GM10266 (cell line): ENCODE measurements around the gene ARMC7.

Experiments used
- DNase-seq: peaks from one replicate; pipeline ENCODE4 v3.0.0; 2012; ENCODE audit errors: extremely low spot score
- TF ChIP-seq, protein P1 (sequence below): IDR thresholded peaks from 2 replicates; pipeline ENCODE4 v1.5.1; 2012; ENCODE audit warnings: mild to moderate bottlenecking, low read depth; ENCODE audit not compliant: control insufficient read depth, insufficient read depth; ENCODE audit errors: missing control alignments

Gene ARMC7

DNA sequence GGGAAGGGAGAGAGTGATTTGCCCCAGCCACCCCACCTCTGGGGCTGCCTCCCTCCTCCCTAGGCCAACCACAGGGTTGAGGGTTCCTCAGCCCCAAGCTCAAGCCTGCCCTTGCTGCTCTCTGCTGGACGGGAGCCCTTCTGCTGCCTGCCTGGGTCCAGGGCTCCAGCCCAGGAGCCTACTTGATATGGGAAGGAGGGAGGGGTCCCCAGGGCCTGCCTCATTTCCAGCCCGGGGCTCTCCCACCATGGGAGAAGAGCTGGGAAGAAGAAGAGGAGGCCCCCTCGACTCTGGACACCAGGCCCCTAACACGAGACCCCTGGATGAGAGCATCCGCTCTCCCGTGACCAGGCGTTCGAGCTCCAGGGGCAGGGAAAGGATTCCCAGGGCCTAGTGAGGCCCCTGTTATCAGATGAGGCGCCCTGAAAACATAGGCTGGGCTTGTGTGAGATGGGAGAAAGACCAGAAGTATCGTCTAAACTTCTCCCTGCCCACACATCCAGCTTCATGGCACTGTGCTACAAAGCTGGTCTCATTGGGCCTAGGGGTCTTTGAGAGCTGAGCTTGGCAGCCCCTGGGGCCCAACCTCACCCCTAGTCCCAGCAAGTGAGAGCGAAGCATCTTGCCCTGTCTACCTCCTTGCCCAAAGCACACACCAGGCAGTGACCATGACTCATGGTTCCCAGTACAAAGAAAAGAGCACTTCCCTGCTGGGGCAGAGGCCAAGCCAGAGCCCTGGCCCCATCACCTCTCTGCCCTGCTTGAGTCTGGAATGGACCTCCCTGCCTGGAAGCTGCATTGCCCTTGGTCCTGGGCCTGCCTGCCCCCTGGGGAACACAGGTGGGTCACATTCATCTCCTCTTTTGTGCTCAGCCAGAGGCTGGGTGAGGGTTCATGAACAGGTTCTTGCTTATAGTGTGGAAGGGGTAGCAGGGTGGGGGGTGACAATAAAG lies 21.0 kb upstream of the ARMC7 start:
- TF ChIP-seq, protein P1, sequence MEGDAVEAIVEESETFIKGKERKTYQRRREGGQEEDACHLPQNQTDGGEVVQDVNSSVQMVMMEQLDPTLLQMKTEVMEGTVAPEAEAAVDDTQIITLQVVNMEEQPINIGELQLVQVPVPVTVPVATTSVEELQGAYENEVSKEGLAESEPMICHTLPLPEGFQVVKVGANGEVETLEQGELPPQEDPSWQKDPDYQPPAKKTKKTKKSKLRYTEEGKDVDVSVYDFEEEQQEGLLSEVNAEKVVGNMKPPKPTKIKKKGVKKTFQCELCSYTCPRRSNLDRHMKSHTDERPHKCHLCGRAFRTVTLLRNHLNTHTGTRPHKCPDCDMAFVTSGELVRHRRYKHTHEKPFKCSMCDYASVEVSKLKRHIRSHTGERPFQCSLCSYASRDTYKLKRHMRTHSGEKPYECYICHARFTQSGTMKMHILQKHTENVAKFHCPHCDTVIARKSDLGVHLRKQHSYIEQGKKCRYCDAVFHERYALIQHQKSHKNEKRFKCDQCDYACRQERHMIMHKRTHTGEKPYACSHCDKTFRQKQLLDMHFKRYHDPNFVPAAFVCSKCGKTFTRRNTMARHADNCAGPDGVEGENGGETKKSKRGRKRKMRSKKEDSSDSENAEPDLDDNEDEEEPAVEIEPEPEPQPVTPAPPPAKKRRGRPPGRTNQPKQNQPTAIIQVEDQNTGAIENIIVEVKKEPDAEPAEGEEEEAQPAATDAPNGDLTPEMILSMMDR = no peak
- DNase-seq = no peak

GRCh38 chr17:75090871-75091854 lies 18.6 kb upstream of the ARMC7 start:
- TF ChIP-seq, protein P1 = no peak
- no peak for DNase-seq

DNA sequence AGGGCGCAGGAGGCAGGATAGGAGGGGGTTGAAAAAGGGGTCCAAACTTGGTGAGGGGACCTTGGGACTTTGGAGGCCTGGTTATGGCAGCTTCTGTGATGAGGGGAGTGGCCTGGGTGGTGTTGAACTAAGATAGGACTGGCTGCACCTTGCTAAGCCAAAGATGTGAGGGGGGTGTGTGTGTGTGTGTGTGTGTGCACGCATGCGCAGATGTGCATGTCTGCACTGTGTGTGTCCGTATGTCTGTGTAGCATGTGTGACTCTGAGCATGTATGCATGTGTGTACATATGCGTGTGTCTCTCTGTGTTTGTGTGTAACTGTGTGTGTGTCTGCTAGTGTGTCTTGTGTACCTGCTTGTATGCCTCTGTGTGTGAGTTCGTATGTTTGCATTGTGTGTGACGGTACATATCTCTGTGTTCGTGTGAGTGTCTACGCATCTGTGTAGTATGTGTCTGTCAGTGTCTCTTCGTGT lies 17.9 kb upstream of the ARMC7 start:
- TF ChIP-seq, protein P1 = no peak
- DNase-seq = no peak

DNA sequence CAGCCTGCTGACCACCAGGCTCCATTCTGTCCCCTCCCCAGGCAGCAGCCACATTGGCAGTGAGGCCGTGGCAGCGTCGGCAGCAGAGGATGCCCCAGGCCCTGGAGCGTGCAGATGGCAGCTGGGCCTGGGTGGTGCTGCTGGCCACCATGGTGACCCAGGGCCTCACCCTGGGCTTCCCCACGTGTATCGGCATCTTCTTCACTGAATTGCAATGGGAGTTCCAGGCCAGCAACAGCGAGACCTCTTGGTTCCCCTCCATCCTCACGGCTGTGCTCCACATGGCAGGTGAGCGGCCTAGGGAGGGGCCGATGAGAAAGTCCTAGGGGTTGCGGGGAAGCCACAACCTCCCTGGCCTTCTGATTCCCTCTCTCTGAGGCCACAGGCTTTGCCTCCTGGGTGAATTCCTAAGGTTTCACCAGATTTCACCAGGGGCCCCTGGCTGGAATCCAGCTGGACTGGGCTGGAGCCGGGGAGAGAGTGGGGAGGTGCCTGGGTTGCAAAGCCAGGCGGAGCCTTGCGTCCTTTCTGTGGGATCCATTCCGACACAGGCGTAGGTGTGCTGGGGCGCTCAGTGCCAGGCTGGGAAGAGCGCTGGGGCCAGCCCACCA lies 16.1 kb upstream of the ARMC7 start:
- no peak for DNase-seq
- TF ChIP-seq, protein P1 = no peak

DNA sequence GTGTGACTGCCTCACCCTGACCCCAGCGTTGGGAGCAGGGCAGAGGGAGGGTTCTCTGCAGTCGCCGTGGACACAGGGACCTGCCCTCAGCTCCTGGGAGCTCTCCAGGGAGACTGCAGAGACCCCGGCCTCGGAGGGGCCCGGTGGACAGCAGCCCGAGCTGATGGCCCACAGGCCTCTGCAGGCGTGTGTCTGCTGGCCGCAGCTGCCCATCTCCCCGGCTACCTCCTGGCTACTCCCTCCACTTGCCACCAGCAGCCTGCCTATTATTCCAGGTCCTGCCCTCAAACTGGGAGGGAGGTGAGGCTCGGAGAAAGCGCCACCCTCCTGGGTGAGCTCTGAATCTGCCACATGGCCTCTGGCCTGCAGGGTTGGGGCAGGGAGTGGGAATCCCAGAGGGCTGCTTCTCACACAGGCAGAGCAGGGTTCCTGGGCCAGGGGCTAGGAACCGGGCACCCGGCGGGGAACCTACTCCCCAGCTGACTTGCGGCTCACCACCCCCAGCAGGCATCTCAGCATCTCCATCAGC lies 14.8 kb upstream of the ARMC7 start:
- no peak for DNase-seq
- TF ChIP-seq, protein P1 = no peak

- TF ChIP-seq, protein P1 = no peak
- no peak for DNase-seq
Observed at GRCh38 chr17:75096082-75096625, 13.6 kb upstream of the ARMC7 start.
